ENCODE results near the gene ZFYVE9.

GRCh38 chr1:52259886-52260285 is 118.0 kb downstream of the ZFYVE9 start:
- TF ChIP-seq HDGF (IDR thresholded peaks at IDR 0.05; ENCODE audit: borderline replicate concordance) (no peak), SUZ12 (IDR thresholded peaks at IDR 0.05) (no peak), FOXM1 (IDR thresholded peaks at IDR 0.05; ENCODE audit: borderline replicate concordance) (no peak), LEF1 (IDR thresholded peaks at IDR 0.05; ENCODE audit: borderline replicate concordance) (no peak), BHLHE40 (IDR thresholded peaks at IDR 0.05; ENCODE audit: borderline replicate concordance) (no peak), SP1 (IDR thresholded peaks at IDR 0.05) (no peak), NFRKB (IDR thresholded peaks at IDR 0.05) (no peak)
